BLaER1 (cell line): ENCODE results near the gene ANKRD10.

Source experiments
- H3K27ac ChIP-seq: shearing (Covaris generic); formaldehyde crosslinking; 2 replicates; pipeline ENCODE4 v1.8.1; 2022
- H3K27me3 ChIP-seq: shearing (Covaris generic); formaldehyde crosslinking; 2 replicates; pipeline ENCODE4 v1.8.1; 2022
- H3K36me3 ChIP-seq: shearing (Covaris generic); formaldehyde crosslinking; 2 replicates; pipeline ENCODE4 v1.8.1; 2022
- H3K4me1 ChIP-seq: shearing (Covaris generic); formaldehyde crosslinking; 2 replicates; pipeline ENCODE4 v1.8.1; 2022
- H3K4me2 ChIP-seq: shearing (Covaris generic); formaldehyde crosslinking; 2 replicates; pipeline ENCODE4 v1.8.1; 2022
- H3K4me3 ChIP-seq: shearing (Covaris generic); formaldehyde crosslinking; 2 replicates; pipeline ENCODE4 v1.8.1; 2022
- H3K9ac ChIP-seq: shearing (Covaris generic); formaldehyde crosslinking; 2 replicates; pipeline ENCODE4 v1.8.1; 2022
- H3K9me3 ChIP-seq: shearing (Covaris generic); formaldehyde crosslinking; 2 replicates; pipeline ENCODE4 v1.8.1; 2022
- H4K20me1 ChIP-seq: shearing (Covaris generic); formaldehyde crosslinking; 2 replicates; pipeline ENCODE4 v1.8.1; 2022
- Cebpa-rat ChIP-seq: shearing (Covaris generic); IDR thresholded peaks from 2 replicates; pipeline ENCODE4 v1.8.1; 2022

Gene ANKRD10

DNA sequence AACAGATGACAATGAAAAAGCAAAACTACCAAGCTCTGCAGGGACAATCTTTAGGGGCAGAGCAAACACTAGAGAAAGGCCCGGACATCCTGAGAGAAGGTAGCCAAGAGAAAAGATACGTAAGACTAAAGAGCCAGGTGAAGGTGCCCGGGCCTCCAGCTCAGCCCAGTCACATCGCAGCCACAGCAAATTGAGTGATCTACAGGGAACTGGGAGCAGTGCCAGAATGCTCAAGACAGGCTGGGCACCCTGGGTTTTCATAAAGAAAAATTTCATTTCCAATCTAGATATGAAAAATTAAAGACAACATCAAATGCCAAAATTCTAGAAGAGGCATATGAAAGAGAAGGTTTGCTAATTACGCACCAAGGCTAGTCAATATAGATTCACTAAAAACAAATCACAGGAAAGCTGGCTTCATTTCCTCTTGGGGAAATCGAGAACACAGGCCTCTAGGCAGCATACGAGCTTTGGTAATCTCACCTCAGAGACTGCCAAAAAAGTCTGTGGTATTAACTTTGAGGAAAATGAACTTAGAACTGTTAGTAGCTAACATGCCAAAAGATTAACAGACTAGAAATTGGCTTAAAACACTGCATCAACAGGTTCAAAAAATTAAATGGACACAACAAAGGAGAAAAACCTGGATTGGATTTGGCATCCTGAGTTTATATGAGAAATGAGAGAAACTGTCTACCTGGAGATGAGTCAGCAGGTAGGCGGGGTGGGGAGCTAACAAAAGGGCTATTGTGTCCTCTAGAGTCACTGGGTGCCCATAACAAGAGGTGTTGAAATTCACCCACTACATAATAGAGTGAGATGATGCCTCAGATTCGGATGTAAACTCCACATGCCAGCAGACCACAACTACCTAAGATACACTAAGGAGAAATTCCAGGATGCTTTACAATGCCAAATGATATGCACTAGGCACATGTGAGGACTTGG, 6.6 kb downstream of the ANKRD10 start:
- H3K4me2 ChIP-seq, result no peak overlapping the region
- H4K20me1 ChIP-seq, result peaks cover 100% of the 10 kb centered on the region

GRCh38 chr13:110907301-110907700, 7.6 kb downstream of the ANKRD10 start:
- H3K27ac ChIP-seq, result no peak overlapping the region
- no peak overlapping the region for H3K4me2 ChIP-seq
- peaks cover 92% of the 10 kb centered on the region for H3K36me3 ChIP-seq
- no peak overlapping the region for H3K4me3 ChIP-seq
- no peak for TF ChIP-seq Cebpa-rat
- H3K4me1 ChIP-seq, result peaks cover 34% of the 10 kb centered on the region
- H3K9ac ChIP-seq, result no peak overlapping the region
- peaks cover 100% of the 10 kb centered on the region for H4K20me1 ChIP-seq
- H3K27me3 ChIP-seq, result no peaks in the 10 kb centered on the region
- no peaks in the 10 kb centered on the region for H3K9me3 ChIP-seq

More for the DNA sequence above, 6.6 kb downstream of the ANKRD10 start:
- TF ChIP-seq Cebpa-rat, result no peak
- Histone ChIP-seq H3K4me3 (no peak overlapping the region), H3K27me3 (no peaks in the 10 kb centered on the region), H3K9me3 (no peaks in the 10 kb centered on the region), H3K9ac (no peak overlapping the region), H3K36me3 (peaks cover 82% of the 10 kb centered on the region), H3K27ac (no peak overlapping the region), H3K4me1 (peaks cover 43% of the 10 kb centered on the region)

DNA sequence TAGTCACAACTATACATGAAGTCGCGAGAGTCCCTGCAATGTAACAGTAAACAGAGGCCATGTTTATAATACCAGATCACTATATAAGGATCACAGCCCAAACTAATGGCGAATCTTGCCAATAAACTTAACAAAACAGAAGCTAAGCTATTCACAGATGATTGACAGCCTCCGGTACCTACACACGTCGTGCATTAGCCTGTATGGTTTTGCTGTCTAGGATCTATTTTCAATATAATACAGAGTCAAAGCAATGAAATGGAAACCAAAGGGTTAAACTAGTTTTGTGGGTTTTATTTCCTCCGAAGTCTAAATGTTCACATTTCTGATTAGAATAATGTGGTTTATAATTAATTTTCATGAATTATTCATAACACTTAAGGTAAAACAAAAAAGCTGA, 10.1 kb downstream of the ANKRD10 start:
- Histone ChIP-seq H3K36me3 (peaks cover 92% of the 10 kb centered on the region), H3K9me3 (no peaks in the 10 kb centered on the region), H3K4me2 (no peak overlapping the region), H3K4me3 (no peak overlapping the region), H3K27me3 (no peaks in the 10 kb centered on the region), H3K27ac (no peak overlapping the region), H3K4me1 (peaks cover 12% of the 10 kb centered on the region), H4K20me1 (peaks cover 98% of the 10 kb centered on the region), H3K9ac (no peak overlapping the region)
- TF ChIP-seq Cebpa-rat, result no peak

DNA sequence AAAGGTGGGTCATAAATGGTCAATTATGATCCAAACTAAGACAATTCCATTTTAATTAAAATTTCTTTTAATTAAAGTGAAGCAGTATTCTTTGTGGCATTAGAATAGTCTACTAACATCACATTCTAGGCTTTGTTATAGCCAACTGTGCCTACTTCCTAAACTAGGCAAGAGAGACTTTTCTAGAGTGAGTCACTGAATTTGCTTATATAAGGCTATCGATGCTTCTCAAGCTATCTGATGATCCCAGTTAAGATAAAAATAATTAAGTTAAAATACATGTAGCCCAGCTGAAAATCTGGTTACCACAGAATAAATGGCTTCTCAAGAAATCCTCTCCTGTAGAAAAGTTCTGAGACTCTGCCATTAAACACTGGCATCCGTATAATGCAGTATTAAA, 12.5 kb downstream of the ANKRD10 start:
- peaks cover 90% of the 10 kb centered on the region for H3K36me3 ChIP-seq
- H3K9me3 ChIP-seq, result no peaks in the 10 kb centered on the region
- no peak overlapping the region for H3K4me2 ChIP-seq
- no peak overlapping the region for H3K27ac ChIP-seq
- no peaks in the 10 kb centered on the region for H3K4me1 ChIP-seq
- H3K4me3 ChIP-seq, result no peak overlapping the region
- no peaks in the 10 kb centered on the region for H3K27me3 ChIP-seq
- H4K20me1 ChIP-seq, result peaks cover 91% of the 10 kb centered on the region
- H3K9ac ChIP-seq, result no peak overlapping the region
- no peak for TF ChIP-seq Cebpa-rat

DNA sequence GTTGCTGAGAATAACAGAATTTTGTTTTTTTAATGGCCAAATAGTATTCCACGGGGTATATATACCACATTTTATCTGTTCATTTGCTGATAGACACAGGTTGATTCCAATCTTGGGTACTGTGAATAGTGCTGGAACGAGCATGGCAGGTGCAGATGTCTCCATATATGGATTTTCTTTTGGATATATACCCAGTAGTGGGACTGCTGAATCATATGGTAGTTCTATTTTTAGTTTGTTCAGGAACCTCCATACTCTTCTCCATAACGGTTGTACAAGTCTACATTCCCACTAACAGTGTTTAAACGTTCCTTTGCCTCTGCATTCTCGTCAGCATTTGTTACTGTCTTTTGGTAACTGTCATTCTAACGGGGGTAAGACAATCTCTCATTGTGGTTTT, 17.3 kb downstream of the ANKRD10 start:
- Histone ChIP-seq H3K4me2 (no peak overlapping the region), H3K4me1 (no peaks in the 10 kb centered on the region), H3K36me3 (peaks cover 92% of the 10 kb centered on the region), H3K27me3 (no peaks in the 10 kb centered on the region), H3K9ac (no peak overlapping the region), H3K27ac (no peak overlapping the region), H3K9me3 (no peaks in the 10 kb centered on the region), H4K20me1 (peaks cover 91% of the 10 kb centered on the region), H3K4me3 (no peak overlapping the region)
- TF ChIP-seq Cebpa-rat, result no peak

- Histone ChIP-seq H3K4me3 (no peak overlapping the region), H3K9me3 (no peaks in the 10 kb centered on the region), H3K4me2 (no peak overlapping the region), H4K20me1 (peaks cover 91% of the 10 kb centered on the region), H3K9ac (no peak overlapping the region), H3K27ac (no peak overlapping the region), H3K36me3 (peaks cover 94% of the 10 kb centered on the region), H3K27me3 (no peaks in the 10 kb centered on the region), H3K4me1 (no peaks in the 10 kb centered on the region)
- TF ChIP-seq Cebpa-rat, result no peak
Measured at GRCh38 chr13:110897014-110897413, 17.9 kb downstream of the ANKRD10 start.

- TF ChIP-seq Cebpa-rat, result no peak
- no peaks in the 10 kb centered on the region for H3K27me3 ChIP-seq
- peaks cover 86% of the 10 kb centered on the region for H3K36me3 ChIP-seq
- H3K4me1 ChIP-seq, result no peaks in the 10 kb centered on the region
- H3K4me3 ChIP-seq, result no peak overlapping the region
- peaks cover 71% of the 10 kb centered on the region for H4K20me1 ChIP-seq
- no peak overlapping the region for H3K9ac ChIP-seq
- no peaks in the 10 kb centered on the region for H3K9me3 ChIP-seq
- H3K27ac ChIP-seq, result no peak overlapping the region
- H3K4me2 ChIP-seq, result no peak overlapping the region
Measured at GRCh38 chr13:110894086-110894485, 20.8 kb downstream of the ANKRD10 start.

- Histone ChIP-seq H3K9ac (no peak overlapping the region), H3K27me3 (no peaks in the 10 kb centered on the region), H4K20me1 (peaks cover 68% of the 10 kb centered on the region), H3K9me3 (no peaks in the 10 kb centered on the region), H3K27ac (no peak overlapping the region), H3K4me3 (no peak overlapping the region), H3K4me2 (no peak overlapping the region), H3K36me3 (peaks cover 87% of the 10 kb centered on the region), H3K4me1 (no peaks in the 10 kb centered on the region)
- no peak for TF ChIP-seq Cebpa-rat
Measured at GRCh38 chr13:110893571-110893970, 21.3 kb downstream of the ANKRD10 start.

DNA sequence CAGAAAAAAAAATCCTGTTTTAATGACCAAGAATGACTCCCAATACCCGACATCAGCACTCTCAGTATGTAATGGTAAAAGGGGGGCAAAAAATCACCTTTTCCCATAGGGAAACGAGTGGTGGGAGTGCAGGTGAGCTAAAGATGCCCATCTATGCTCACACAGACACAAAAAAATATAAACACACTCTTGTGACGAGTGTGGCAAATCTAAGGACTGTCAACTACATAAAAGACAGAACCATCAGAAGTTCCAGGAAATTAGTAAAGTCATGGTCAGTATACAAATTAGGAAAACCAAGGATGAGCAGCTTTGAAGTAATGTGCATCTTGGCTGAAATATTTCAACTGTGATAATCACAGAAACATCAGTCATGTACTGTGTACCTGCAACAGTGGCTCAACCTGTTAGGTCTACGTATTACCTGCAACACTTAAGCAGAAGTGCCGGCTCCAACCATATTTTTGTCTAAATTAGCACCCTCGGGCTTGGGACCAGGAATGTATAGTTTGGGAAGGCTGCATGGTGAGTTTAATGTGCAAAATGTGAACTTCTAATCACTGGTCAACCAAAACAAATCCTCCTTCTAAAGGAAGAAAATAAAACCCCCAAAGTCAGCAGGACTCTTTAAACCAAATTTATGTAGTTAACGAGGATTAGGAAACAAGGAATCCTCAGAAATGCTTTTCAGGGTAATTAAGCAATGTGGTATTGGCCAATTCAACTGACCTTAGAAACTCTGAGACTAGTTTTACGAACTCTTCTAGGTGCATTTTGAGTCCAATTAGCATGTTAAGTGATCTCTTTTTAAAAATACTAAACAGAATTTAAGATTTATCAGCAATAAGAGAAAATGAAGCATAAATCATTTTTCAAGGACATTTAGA, 24.3 kb downstream of the ANKRD10 start:
- H3K27ac ChIP-seq, result no peak overlapping the region
- peaks cover 52% of the 10 kb centered on the region for H4K20me1 ChIP-seq
- H3K4me1 ChIP-seq, result no peaks in the 10 kb centered on the region
- H3K9ac ChIP-seq, result no peak overlapping the region
- no peak overlapping the region for H3K4me2 ChIP-seq
- H3K27me3 ChIP-seq, result no peaks in the 10 kb centered on the region
- H3K4me3 ChIP-seq, result no peak overlapping the region
- peaks cover 67% of the 10 kb centered on the region for H3K36me3 ChIP-seq
- TF ChIP-seq Cebpa-rat, result no peak
- H3K9me3 ChIP-seq, result no peaks in the 10 kb centered on the region

- Histone ChIP-seq H3K4me1 (no peaks in the 10 kb centered on the region), H3K27me3 (no peaks in the 10 kb centered on the region), H3K9ac (no peak overlapping the region), H3K27ac (no peak overlapping the region), H3K4me3 (no peak overlapping the region), H4K20me1 (peaks cover 31% of the 10 kb centered on the region), H3K9me3 (no peaks in the 10 kb centered on the region), H3K4me2 (no peak overlapping the region), H3K36me3 (peaks cover 50% of the 10 kb centered on the region)
- TF ChIP-seq Cebpa-rat, result no peak
Measured at GRCh38 chr13:110888390-110888789, 26.5 kb downstream of the ANKRD10 start.
